Left ventricle myocardium inferior (tissue), 1 donor: ENCODE data around the gene TRMT1L. TPM values are rescaled to one million over a fixed set of nuclear protein-coding genes. Genes with fewer than 3 reads are reported as not detected.

ENCODE experiments used
- DNase-seq: peaks from one replicate; pipeline ENCODE4 v3.0.0-alpha.2; 2020
- H3K27ac ChIP-seq: fragments of 200-600 bp; replicated peaks from 2 replicates; pipeline ENCODE4 v1.8.0; 2021
- H3K27me3 ChIP-seq: fragments of 200-600 bp; 2 replicates; pipeline ENCODE4 v1.8.0; 2021; ENCODE audit warnings: low read depth
- H3K36me3 ChIP-seq: fragments of 200-600 bp; 2 replicates; pipeline ENCODE4 v1.8.0; 2021
- H3K4me1 ChIP-seq: fragments of 200-600 bp; 2 replicates; pipeline ENCODE4 v1.8.0; 2021
- H3K4me3 ChIP-seq: fragments of 200-600 bp; 2 replicates; pipeline ENCODE4 v1.8.0; 2021; ENCODE audit warnings: mild to moderate bottlenecking, moderate library complexity
- H3K9me3 ChIP-seq: fragments of 200-600 bp; replicated peaks from 2 replicates; pipeline ENCODE4 v1.8.0; 2021
- intact Hi-C: fragments of 100-400 bp; cut with micrococcal nuclease; formaldehyde crosslinking; loops from one replicate; pipeline ENCODE4 v1.11.0; 2022
- total RNA-seq: library from RNA; stranded (reverse); fragmentation: NEBNext Ultra II Directional; extraction: Animal tissue kit (Norgen Biotek cat#: 25700); gene quantifications from one replicate; pipeline ENCODE4 v1.2.1, GENCODE V29; 2021
- TF ChIP-seq, protein P1 (sequence below): fragments of 200-600 bp; IDR thresholded peaks from 2 replicates; pipeline ENCODE4 v1.8.0; 2021; ENCODE audit warnings: antibody characterized with exemption, mild to moderate bottlenecking, borderline replicate concordance
- donor health status: DM: no; HTN: yes; CAD: no; lungs with severe emphysema.

Gene TRMT1L
- total RNA-seq, 1 donor from 2014 or later = 26.1 TPM

DNA sequence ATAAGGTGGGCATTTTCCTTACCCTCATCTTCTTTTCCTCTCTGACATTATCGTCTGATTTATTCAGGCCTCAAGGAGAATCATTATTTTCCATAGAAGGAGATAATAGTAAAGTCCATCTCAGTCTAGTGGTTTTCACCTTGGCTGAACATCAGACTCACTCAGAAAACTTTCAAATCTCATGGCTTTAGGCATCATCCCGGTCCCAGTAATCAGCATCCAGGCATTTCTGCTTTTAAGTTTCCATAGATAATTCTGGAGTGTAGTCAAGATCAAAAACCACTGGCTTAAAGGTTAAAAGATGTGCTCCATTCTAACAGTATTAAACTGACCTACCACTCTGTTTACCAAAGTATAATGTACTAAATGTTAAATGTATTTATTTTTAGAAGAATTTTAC, 62.0 kb downstream of the TRMT1L start:
- intact Hi-C loops = no loop called here
- Histone ChIP-seq H3K4me1 (no peaks in the 10 kb centered on the region), H3K27ac (no peak overlapping the region), H3K4me3 (no peak overlapping the region), H3K27me3 (no peaks in the 10 kb centered on the region), H3K36me3 (peaks cover 66% of the 10 kb centered on the region), H3K9me3 (no peaks in the 10 kb centered on the region)
- DNase-seq = no peak
- TF ChIP-seq, protein P1, sequence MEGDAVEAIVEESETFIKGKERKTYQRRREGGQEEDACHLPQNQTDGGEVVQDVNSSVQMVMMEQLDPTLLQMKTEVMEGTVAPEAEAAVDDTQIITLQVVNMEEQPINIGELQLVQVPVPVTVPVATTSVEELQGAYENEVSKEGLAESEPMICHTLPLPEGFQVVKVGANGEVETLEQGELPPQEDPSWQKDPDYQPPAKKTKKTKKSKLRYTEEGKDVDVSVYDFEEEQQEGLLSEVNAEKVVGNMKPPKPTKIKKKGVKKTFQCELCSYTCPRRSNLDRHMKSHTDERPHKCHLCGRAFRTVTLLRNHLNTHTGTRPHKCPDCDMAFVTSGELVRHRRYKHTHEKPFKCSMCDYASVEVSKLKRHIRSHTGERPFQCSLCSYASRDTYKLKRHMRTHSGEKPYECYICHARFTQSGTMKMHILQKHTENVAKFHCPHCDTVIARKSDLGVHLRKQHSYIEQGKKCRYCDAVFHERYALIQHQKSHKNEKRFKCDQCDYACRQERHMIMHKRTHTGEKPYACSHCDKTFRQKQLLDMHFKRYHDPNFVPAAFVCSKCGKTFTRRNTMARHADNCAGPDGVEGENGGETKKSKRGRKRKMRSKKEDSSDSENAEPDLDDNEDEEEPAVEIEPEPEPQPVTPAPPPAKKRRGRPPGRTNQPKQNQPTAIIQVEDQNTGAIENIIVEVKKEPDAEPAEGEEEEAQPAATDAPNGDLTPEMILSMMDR = no peak

DNA sequence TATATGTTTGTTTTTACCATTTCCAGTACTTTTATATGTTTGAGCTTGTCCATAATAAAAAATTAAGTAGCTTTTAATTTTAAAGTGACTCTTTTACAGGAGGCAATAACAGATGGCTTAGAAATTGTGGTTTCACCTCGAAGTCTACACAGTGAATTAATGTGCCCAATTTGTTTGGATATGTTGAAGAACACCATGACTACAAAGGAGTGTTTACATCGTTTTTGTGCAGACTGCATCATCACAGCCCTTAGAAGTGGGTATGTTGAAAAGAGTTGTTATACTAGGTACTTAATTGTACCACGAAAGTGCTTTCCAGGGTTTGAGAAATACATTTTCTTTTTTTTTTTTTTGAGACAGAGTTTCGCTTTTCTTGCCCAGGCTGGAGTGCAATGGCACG, 65.3 kb downstream of the TRMT1L start:
- Histone ChIP-seq H3K27ac (no peak overlapping the region), H3K27me3 (no peaks in the 10 kb centered on the region), H3K9me3 (no peaks in the 10 kb centered on the region), H3K4me3 (no peak overlapping the region), H3K36me3 (peaks cover 70% of the 10 kb centered on the region), H3K4me1 (no peaks in the 10 kb centered on the region)
- DNase-seq = no peak
- TF ChIP-seq, protein P1 = no peak
- intact Hi-C loops = no loop called here

- intact Hi-C loops = no loop called here
- Histone ChIP-seq H3K4me3 (no peak overlapping the region), H3K36me3 (peaks cover 44% of the 10 kb centered on the region)
These were observed 69.0 kb downstream of the TRMT1L start for GRCh38 chr1:185087746-185088145.

GRCh38 chr1:185087101-185087500, 69.7 kb downstream of the TRMT1L start:
- H3K27me3 ChIP-seq = no peaks in the 10 kb centered on the region
- H3K4me1 ChIP-seq = no peaks in the 10 kb centered on the region
- H3K9me3 ChIP-seq = no peaks in the 10 kb centered on the region
- no peak for DNase-seq
- TF ChIP-seq, protein P1 = no peak
- H3K27ac ChIP-seq = no peak overlapping the region
- H3K4me3 ChIP-seq = no peak overlapping the region
- H3K36me3 ChIP-seq = peaks cover 41% of the 10 kb centered on the region
- intact Hi-C loops = no loop called here

More at GRCh38 chr1:185087746-185088145, 69.0 kb downstream of the TRMT1L start:
- DNase-seq = no peak
- no peaks in the 10 kb centered on the region for H3K9me3 ChIP-seq
- H3K4me1 ChIP-seq = no peaks in the 10 kb centered on the region
- TF ChIP-seq, protein P1 = no peak
- no peaks in the 10 kb centered on the region for H3K27me3 ChIP-seq
- no peak overlapping the region for H3K27ac ChIP-seq

GRCh38 chr1:185083818-185084217, 72.9 kb downstream of the TRMT1L start:
- TF ChIP-seq, protein P1 = no peak
- intact Hi-C loops = no loop called here

DNA sequence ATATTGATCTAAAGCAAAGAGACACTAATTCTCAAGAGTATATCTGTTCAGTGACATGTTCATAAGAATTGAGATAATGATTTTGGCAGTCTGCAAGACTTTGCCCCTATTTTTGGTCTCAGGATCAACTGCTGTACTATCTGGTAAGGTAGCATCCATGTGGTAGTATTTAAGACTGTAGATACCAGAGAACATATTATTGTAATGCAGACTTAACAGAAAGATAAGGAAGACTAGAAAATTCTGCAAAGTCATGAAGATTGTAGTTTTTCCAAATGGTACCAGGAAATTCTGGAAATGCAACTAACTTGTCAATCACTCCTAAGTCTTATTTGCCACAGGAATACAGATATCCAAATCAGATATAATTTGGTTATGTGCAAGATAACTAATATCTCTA, 76.3 kb downstream of the TRMT1L start:
- H3K4me3 ChIP-seq = no peak overlapping the region
- DNase-seq = no peak
- H3K36me3 ChIP-seq = no peaks in the 10 kb centered on the region
- peaks cover 5% of the 10 kb centered on the region for H3K4me1 ChIP-seq
- intact Hi-C loops = no loop called here
- H3K9me3 ChIP-seq = no peaks in the 10 kb centered on the region
- TF ChIP-seq, protein P1 = no peak
- no peaks in the 10 kb centered on the region for H3K27me3 ChIP-seq
- H3K27ac ChIP-seq = no peak overlapping the region

More at GRCh38 chr1:185083818-185084217, 72.9 kb downstream of the TRMT1L start:
- no peaks in the 10 kb centered on the region for H3K27me3 ChIP-seq
- no peak overlapping the region for H3K27ac ChIP-seq
- H3K36me3 ChIP-seq = peaks cover 15% of the 10 kb centered on the region
- no peaks in the 10 kb centered on the region for H3K9me3 ChIP-seq
- peaks cover 5% of the 10 kb centered on the region for H3K4me1 ChIP-seq
- H3K4me3 ChIP-seq = no peak overlapping the region
- DNase-seq = no peak
